ENCODE results near the gene ZHX3.
"Not testable (repeated sequence)": the region's sequence is repeated elsewhere in the genome, so short reads cannot be mapped to it uniquely, and the experiment has no call there.

GRCh38 chr20:41312009-41312408 is 5.5 kb downstream of the ZHX3 start:
- TF ChIP-seq CTCF, POLR2AphosphoS5 (IDR thresholded peaks at IDR 0.05): not testable (repeated sequence)

Data from stomach (tissue), 4 donors.